Measurements from ENCODE around the gene COL8A2.

The COL8A2 gene

DNA sequence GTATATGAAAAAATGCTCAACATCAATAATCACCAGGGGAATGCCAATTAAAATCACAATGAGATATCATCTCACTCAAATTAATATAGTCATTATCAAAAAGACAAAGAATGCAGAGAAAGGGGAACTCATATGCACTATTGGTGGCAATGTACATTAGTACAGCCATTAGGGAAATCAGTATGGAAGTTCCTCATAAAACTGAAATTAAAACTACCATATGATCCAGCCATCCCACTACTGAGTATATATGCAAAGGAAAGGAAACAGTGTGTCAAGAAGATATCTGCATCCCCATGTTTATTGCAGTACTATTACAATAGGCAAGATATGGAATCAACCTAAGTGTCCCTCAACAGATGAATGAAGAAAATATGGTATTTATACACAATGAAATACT lies 73.2 kb downstream of the COL8A2 start:
- H3K9me3 ChIP-seq (ENCODE audit: control insufficient read depth, insufficient read depth, low read depth, low read length) = no peaks in the 10 kb centered on the region
- H3K27ac ChIP-seq (ENCODE audit: extremely low read depth, low read depth, low read length) = no peak overlapping the region
- peaks cover 9 to 30% of the 10 kb centered on the region in 2 experiments; a peak in 2 of 3 replicates for H3K36me3 ChIP-seq (ENCODE audit: control insufficient read depth in 2 of 2, insufficient read depth in 1 of 2, low read length in 2 of 2)
- H3K4me3 ChIP-seq (ENCODE audit: low read depth, low read length) = no peak overlapping the region
- TF ChIP-seq ZNF596 (tag by site-specific recombination; IDR thresholded peaks at IDR 0.05) = no peak
- TF ChIP-seq ZBTB21 (tag by site-specific recombination; IDR thresholded peaks at IDR 0.05) = no peak
- TF ChIP-seq ZNF664 (tag by site-specific recombination; IDR thresholded peaks at IDR 0.05) = peak; percentile 57; the same call in 1 of the 2 replicates
- no peak for TF ChIP-seq ZNF600 (tag by site-specific recombination; IDR thresholded peaks at IDR 0.05)
- no peaks in the 10 kb centered on the region for H3K4me1 ChIP-seq (ENCODE audit: control insufficient read depth, insufficient read depth, low read length)
- POLR2A ChIA-PET = no interaction called here
- CTCF ChIA-PET = interaction anchor here (0.6 kb wide), 1 partner anchor 190 kb away, joined by 3 read pairs; no protein-coding TSS in a partner anchor
